Ishikawa (cell line): ENCODE results near the gene PXN.

Experiments
- EGR1 ChIP-seq: IDR thresholded peaks from 2 replicates; pipeline ENCODE4 v1.6.1; 2012
- RAD21 ChIP-seq: IDR thresholded peaks from 2 replicates; pipeline ENCODE4 v1.6.1; 2012; ENCODE audit warnings: low read depth

DNA sequence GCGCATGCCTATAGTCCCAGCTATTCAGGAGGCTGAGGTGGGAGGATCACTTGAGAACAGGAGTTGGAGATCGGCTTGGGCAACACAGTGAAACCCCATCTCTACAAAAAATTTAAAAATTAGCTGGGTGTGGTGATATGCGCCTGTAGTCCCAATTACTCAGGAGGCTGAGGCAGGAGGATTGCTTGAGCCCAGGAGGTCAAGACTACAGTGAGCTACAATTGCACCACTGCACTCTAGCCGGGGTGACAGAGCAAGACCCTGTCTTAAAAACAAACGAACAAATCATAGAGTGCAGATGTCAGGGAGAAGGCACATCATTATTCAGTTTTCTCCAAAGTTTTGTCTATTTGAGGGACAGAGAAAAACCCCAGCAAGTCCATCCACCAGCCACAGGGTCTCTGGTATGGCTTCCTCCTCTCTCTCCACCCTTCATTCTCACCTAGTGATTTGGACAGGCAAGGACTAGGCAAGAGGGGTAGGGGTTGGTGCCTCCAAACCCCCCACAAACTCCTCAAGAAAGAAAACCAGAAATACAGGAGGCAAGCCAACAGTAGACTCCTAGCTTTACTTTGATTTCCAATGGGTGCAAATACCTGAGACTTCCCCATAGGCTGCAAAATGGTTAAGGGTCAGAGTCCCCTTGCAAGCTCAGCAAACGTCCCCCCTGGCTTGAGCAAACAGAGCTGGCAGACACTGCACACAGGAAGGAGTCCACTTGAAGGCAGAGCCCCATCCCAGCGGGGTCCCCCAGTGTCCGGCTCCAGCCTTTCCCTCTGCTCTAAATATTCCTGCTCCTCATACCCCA, 38.1 kb downstream of the PXN start:
- TF ChIP-seq RAD21 (no peak), EGR1 (no peak)
